PC-9 (cell line): Measurements from ENCODE around the gene ADCY2.

ENCODE experiments used
- EZH2 ChIP-seq: fragments of 200-600 bp; sonication (generic); IDR thresholded peaks from 2 replicates; pipeline ENCODE4 v1.8.0; 2017; ENCODE audit warnings: antibody characterized with exemption, low read depth
- TF ChIP-seq, protein P1 (sequence below): fragments of 200-600 bp; sonication (generic); conservative IDR thresholded peaks from 2 replicates; pipeline ENCODE4 v1.6.1; 2017; ENCODE audit warnings: mixed run types, antibody characterized with exemption, mild to moderate bottlenecking, moderate library complexity

DNA sequence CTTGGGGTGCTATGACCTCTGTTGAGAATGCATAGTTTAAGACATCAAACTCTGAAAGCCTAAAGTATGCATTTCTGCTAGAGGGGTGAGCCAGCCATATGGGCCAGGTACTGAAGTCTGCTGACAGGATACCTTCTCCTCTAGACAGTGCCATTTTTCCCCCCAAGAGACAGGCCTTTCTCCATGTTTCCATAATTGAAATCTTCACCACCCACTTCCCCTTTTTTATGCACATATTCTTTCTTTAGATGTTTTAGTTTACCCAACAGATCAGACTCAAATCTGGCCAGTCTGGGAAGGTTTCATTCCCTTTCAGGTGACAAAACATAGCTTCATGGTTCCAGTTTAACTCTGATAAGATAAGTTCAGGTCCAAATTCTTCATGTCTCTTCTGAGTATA is 212.8 kb downstream of the ADCY2 start:
- TF ChIP-seq, protein P1, sequence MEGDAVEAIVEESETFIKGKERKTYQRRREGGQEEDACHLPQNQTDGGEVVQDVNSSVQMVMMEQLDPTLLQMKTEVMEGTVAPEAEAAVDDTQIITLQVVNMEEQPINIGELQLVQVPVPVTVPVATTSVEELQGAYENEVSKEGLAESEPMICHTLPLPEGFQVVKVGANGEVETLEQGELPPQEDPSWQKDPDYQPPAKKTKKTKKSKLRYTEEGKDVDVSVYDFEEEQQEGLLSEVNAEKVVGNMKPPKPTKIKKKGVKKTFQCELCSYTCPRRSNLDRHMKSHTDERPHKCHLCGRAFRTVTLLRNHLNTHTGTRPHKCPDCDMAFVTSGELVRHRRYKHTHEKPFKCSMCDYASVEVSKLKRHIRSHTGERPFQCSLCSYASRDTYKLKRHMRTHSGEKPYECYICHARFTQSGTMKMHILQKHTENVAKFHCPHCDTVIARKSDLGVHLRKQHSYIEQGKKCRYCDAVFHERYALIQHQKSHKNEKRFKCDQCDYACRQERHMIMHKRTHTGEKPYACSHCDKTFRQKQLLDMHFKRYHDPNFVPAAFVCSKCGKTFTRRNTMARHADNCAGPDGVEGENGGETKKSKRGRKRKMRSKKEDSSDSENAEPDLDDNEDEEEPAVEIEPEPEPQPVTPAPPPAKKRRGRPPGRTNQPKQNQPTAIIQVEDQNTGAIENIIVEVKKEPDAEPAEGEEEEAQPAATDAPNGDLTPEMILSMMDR: no peak
- TF ChIP-seq EZH2: no peak
